Gastroesophageal sphincter (tissue), 3 donors: ENCODE measurements around the gene BBS7.

ENCODE experiments used
- CTCF ChIP-seq, 4 experiments: fragments of 200-600 bp in 2 of 4; fragments of 450-650 bp in 2 of 4; sonication (generic) in 1 of 4; IDR thresholded peaks; one replicate each; pipeline ENCODE4 v1.5.1; 2017 to 2019; ENCODE audit warnings: antibody characterized with exemption in 4 of 4, mild to moderate bottlenecking in 2 of 4, moderate library complexity in 2 of 4
- EP300 ChIP-seq: sonication (generic); formaldehyde crosslinking; IDR thresholded peaks from one replicate; pipeline ENCODE4 v1.6.1; 2017; ENCODE audit warnings: antibody characterized with exemption, mild to moderate bottlenecking
- POLR2AphosphoS5 ChIP-seq: sonication (generic); formaldehyde crosslinking; IDR thresholded peaks from one replicate; pipeline ENCODE4 v1.6.1; 2017; ENCODE audit warnings: antibody characterized with exemption

GRCh38 chr4:121873604-121874003, 3.3 kb upstream of the BBS7 start:
- TF ChIP-seq CTCF (IDR thresholded peaks at IDR 0.05) (no peak), EP300 (no peak), POLR2AphosphoS5 (no peak)
